DOHH2 (cell line): ENCODE results near the gene CAMK1G.

Source experiments
- H3F3A ChIP-seq: fragments of 200-600 bp; sonication (generic), shearing (Covaris generic); 2 replicates; pipeline ENCODE4 v1.6.0; 2016; ENCODE audit warnings: antibody characterized with exemption, mild to moderate bottlenecking; ENCODE audit not compliant: control insufficient read depth, insufficient read depth
- H3K27ac ChIP-seq: fragments of 200-600 bp; sonication (generic); 2 replicates; pipeline ENCODE4 v1.5.1; 2014; ENCODE audit warnings: low read depth, mild to moderate bottlenecking, low read length, moderate library complexity
- H3K27me3 ChIP-seq: fragments of 200-600 bp; sonication (generic); 2 replicates; pipeline ENCODE4 v1.6.1; 2014; ENCODE audit warnings: mild to moderate bottlenecking, low read length, mixed read lengths; ENCODE audit not compliant: control insufficient read depth
- H3K36me3 ChIP-seq: fragments of 200-600 bp; sonication (generic); 2 replicates; pipeline ENCODE4 v1.6.1; 2014; ENCODE audit warnings: mild to moderate bottlenecking, low read length, moderate library complexity, mixed read lengths; ENCODE audit not compliant: control insufficient read depth
- H3K4me1 ChIP-seq: fragments of 200-600 bp; sonication (generic); 2 replicates; pipeline ENCODE4 v1.6.1; 2014; ENCODE audit warnings: mild to moderate bottlenecking, low read length, mixed read lengths; ENCODE audit not compliant: control insufficient read depth
- H3K4me2 ChIP-seq: fragments of 200-600 bp; sonication (generic); 2 replicates; pipeline ENCODE4 v1.6.0; 2014; ENCODE audit warnings: mild to moderate bottlenecking, low read length, moderate library complexity
- H3K4me3 ChIP-seq: fragments of 200-600 bp; sonication (generic); 2 replicates; pipeline ENCODE4 v1.5.1; 2014; ENCODE audit warnings: mild to moderate bottlenecking, low read length, mixed read lengths
- H3K79me2 ChIP-seq: fragments of 200-600 bp; sonication (generic); 2 replicates; pipeline ENCODE4 v1.6.1; 2014; ENCODE audit warnings: mild to moderate bottlenecking, low read length, mixed read lengths; ENCODE audit not compliant: control insufficient read depth
- H3K9me2 ChIP-seq: fragments of 200-600 bp; sonication (generic); replicated peaks from 2 replicates; pipeline ENCODE4 v1.6.1; 2014; ENCODE audit warnings: mild to moderate bottlenecking, low read length, mixed read lengths; ENCODE audit not compliant: control insufficient read depth
- H3K9me3 ChIP-seq: fragments of 200-600 bp; sonication (generic); 2 replicates; pipeline ENCODE4 v1.6.1; 2014; ENCODE audit warnings: antibody characterized with exemption, low read length, mixed read lengths; ENCODE audit not compliant: control insufficient read depth, insufficient read depth
- H4K20me1 ChIP-seq: fragments of 200-600 bp; sonication (generic); 2 replicates; pipeline ENCODE4 v1.6.0; 2014; ENCODE audit warnings: low read depth, mild to moderate bottlenecking, antibody characterized with exemption, low read length, moderate library complexity; ENCODE audit not compliant: control insufficient read depth, insufficient read depth
- EZH2phosphoT487 ChIP-seq: fragments of 200-600 bp; sonication (generic); IDR thresholded peaks from 2 replicates; pipeline ENCODE4 v1.6.1; 2017; ENCODE audit warnings: borderline replicate concordance, mild to moderate bottlenecking, antibody characterized with exemption, low read length, moderate library complexity, mixed read lengths
- TF ChIP-seq, protein P1 (sequence below): fragments of 200-600 bp; sonication (generic); IDR thresholded peaks from one replicate; pipeline ENCODE4 v1.5.1; 2014; ENCODE audit warnings: antibody characterized with exemption, mild to moderate bottlenecking, low read depth, low read length; ENCODE audit not compliant: poor library complexity, severe bottlenecking

The CAMK1G gene

DNA sequence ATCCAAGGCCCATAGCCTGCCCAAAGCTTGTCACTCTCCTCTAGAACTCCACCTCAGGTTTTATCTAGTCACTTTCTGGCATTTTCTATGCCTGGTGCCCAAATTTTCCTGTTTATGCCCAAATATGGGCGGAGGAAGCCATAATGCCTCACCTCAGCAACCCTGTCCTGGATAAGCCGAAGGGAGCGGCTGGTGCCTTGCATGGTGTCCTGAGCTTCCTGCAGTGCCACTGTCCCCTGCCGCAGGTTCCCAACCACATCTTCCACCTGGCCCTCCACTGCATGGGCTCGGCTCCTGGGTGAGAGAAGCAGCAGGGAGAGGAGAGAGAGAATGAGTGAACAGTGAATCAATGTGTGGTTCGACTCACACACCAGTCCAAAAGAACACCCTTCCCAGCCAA, 34.2 kb downstream of the CAMK1G start:
- H3K4me3 ChIP-seq = no peak overlapping the region
- no peaks in the 10 kb centered on the region for H3K27me3 ChIP-seq
- H3F3A ChIP-seq = no peaks in the 10 kb centered on the region
- H3K27ac ChIP-seq = no peak overlapping the region
- H3K9me3 ChIP-seq = no peaks in the 10 kb centered on the region
- no peak overlapping the region for H3K4me2 ChIP-seq
- no peaks in the 10 kb centered on the region for H3K9me2 ChIP-seq
- H3K36me3 ChIP-seq = no peaks in the 10 kb centered on the region
- no peaks in the 10 kb centered on the region for H3K4me1 ChIP-seq
- no peak for TF ChIP-seq EZH2phosphoT487
- TF ChIP-seq, protein P1, sequence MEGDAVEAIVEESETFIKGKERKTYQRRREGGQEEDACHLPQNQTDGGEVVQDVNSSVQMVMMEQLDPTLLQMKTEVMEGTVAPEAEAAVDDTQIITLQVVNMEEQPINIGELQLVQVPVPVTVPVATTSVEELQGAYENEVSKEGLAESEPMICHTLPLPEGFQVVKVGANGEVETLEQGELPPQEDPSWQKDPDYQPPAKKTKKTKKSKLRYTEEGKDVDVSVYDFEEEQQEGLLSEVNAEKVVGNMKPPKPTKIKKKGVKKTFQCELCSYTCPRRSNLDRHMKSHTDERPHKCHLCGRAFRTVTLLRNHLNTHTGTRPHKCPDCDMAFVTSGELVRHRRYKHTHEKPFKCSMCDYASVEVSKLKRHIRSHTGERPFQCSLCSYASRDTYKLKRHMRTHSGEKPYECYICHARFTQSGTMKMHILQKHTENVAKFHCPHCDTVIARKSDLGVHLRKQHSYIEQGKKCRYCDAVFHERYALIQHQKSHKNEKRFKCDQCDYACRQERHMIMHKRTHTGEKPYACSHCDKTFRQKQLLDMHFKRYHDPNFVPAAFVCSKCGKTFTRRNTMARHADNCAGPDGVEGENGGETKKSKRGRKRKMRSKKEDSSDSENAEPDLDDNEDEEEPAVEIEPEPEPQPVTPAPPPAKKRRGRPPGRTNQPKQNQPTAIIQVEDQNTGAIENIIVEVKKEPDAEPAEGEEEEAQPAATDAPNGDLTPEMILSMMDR = no peak
- H3K79me2 ChIP-seq = no peaks in the 10 kb centered on the region
- H4K20me1 ChIP-seq = no peaks in the 10 kb centered on the region

- Histone ChIP-seq H3K9me3 (no peaks in the 10 kb centered on the region), H3K4me2 (no peak overlapping the region), H3K9me2 (no peaks in the 10 kb centered on the region), H3F3A (no peaks in the 10 kb centered on the region), H3K4me3 (no peak overlapping the region), H3K27me3 (no peaks in the 10 kb centered on the region), H3K79me2 (no peaks in the 10 kb centered on the region), H3K4me1 (no peaks in the 10 kb centered on the region), H3K27ac (no peak overlapping the region), H3K36me3 (no peaks in the 10 kb centered on the region), H4K20me1 (no peaks in the 10 kb centered on the region)
- TF ChIP-seq, protein P1 = no peak
- TF ChIP-seq EZH2phosphoT487 = no peak
Measured at GRCh38 chr1:209618291-209618690, 34.8 kb downstream of the CAMK1G start.

DNA sequence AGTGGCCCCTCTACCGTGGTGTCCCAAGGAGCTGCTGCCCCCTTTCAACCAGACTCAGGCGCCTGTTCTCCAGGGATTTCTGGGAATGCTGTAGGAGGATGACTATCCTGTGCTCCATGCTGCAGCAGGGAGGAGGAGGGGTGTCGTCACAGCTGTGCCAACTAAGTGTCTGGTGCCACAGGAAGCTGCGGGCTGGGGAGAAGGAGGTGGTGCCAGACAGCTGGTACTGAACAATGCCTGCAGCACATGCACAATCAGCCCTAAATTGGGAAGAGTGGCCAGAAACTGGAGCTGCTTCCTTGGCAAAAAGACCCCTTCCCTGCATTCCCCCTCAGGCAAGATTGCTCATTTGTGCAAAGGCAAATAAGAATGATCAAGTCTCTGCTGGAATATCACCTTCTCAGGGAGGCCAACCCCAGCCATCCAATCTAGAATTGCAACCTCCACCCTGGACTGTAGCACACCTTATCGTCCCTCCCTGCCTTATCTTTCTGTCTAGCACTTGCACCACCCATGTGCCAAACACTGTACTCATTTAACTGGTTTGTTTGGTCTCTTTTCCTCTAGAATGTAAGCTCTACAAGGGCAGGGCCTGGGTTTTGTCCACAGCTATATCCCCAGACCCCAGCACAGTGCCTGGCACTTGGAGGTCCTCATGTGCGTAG, 35.4 kb downstream of the CAMK1G start:
- TF ChIP-seq, protein P1 = no peak
- TF ChIP-seq EZH2phosphoT487 = no peak
- Histone ChIP-seq H3K27ac (no peak overlapping the region), H3K4me3 (no peak overlapping the region), H3K9me3 (no peaks in the 10 kb centered on the region), H3K36me3 (no peaks in the 10 kb centered on the region), H3K9me2 (no peaks in the 10 kb centered on the region), H3K79me2 (no peaks in the 10 kb centered on the region), H4K20me1 (no peaks in the 10 kb centered on the region), H3K4me1 (no peaks in the 10 kb centered on the region), H3K4me2 (no peak overlapping the region), H3F3A (no peaks in the 10 kb centered on the region), H3K27me3 (no peaks in the 10 kb centered on the region)
